ENCODE data around the gene PCDH9.

DNA sequence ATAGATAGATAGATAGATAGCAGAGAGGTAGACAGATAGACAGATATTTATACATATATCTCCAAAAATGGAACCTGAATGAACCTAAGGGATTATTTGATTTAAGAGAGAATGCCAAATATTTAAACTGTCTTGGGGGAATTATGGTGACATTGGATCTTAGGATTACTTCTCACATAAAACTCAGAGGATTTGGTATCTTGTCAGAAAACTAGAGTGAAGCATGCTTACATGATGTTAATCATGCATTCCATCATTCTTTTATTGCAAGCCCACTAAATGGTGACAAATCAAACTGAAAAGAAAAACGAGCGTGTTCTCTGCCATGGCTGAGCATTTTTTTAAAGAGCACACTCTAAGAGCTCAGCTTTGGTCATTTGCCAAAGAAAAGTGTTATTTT is 165.2 kb downstream of the PCDH9 start:
- no peak for TF ChIP-seq POLR2AphosphoS5 (IDR thresholded peaks at IDR 0.05; ENCODE audit: low read depth)
- TF ChIP-seq, protein P1, sequence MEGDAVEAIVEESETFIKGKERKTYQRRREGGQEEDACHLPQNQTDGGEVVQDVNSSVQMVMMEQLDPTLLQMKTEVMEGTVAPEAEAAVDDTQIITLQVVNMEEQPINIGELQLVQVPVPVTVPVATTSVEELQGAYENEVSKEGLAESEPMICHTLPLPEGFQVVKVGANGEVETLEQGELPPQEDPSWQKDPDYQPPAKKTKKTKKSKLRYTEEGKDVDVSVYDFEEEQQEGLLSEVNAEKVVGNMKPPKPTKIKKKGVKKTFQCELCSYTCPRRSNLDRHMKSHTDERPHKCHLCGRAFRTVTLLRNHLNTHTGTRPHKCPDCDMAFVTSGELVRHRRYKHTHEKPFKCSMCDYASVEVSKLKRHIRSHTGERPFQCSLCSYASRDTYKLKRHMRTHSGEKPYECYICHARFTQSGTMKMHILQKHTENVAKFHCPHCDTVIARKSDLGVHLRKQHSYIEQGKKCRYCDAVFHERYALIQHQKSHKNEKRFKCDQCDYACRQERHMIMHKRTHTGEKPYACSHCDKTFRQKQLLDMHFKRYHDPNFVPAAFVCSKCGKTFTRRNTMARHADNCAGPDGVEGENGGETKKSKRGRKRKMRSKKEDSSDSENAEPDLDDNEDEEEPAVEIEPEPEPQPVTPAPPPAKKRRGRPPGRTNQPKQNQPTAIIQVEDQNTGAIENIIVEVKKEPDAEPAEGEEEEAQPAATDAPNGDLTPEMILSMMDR (IDR thresholded peaks at IDR 0.05; ENCODE audit: insufficient read depth, low read length) = no peak
- TF ChIP-seq, protein P2, sequence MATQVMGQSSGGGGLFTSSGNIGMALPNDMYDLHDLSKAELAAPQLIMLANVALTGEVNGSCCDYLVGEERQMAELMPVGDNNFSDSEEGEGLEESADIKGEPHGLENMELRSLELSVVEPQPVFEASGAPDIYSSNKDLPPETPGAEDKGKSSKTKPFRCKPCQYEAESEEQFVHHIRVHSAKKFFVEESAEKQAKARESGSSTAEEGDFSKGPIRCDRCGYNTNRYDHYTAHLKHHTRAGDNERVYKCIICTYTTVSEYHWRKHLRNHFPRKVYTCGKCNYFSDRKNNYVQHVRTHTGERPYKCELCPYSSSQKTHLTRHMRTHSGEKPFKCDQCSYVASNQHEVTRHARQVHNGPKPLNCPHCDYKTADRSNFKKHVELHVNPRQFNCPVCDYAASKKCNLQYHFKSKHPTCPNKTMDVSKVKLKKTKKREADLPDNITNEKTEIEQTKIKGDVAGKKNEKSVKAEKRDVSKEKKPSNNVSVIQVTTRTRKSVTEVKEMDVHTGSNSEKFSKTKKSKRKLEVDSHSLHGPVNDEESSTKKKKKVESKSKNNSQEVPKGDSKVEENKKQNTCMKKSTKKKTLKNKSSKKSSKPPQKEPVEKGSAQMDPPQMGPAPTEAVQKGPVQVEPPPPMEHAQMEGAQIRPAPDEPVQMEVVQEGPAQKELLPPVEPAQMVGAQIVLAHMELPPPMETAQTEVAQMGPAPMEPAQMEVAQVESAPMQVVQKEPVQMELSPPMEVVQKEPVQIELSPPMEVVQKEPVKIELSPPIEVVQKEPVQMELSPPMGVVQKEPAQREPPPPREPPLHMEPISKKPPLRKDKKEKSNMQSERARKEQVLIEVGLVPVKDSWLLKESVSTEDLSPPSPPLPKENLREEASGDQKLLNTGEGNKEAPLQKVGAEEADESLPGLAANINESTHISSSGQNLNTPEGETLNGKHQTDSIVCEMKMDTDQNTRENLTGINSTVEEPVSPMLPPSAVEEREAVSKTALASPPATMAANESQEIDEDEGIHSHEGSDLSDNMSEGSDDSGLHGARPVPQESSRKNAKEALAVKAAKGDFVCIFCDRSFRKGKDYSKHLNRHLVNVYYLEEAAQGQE (IDR thresholded peaks at IDR 0.05; ENCODE audit: insufficient replicate concordance, low read depth) = no peak
